ENCODE data around the gene GNPNAT1. TPM values are rescaled to one million over a fixed set of nuclear protein-coding genes. Genes with fewer than 3 reads are reported as not detected.

Gene GNPNAT1
- total RNA-seq: 11.6 TPM
- long read RNA-seq, transcript GNPNAT1-201 (6 exons, 3,860 nt): major isoform, 12 of 21 reads
- long read RNA-seq, partial matches to known transcripts: 0 of 21 reads
- long read RNA-seq, other reads (novel, unspliced or antisense): 8 of 21 reads

DNA sequence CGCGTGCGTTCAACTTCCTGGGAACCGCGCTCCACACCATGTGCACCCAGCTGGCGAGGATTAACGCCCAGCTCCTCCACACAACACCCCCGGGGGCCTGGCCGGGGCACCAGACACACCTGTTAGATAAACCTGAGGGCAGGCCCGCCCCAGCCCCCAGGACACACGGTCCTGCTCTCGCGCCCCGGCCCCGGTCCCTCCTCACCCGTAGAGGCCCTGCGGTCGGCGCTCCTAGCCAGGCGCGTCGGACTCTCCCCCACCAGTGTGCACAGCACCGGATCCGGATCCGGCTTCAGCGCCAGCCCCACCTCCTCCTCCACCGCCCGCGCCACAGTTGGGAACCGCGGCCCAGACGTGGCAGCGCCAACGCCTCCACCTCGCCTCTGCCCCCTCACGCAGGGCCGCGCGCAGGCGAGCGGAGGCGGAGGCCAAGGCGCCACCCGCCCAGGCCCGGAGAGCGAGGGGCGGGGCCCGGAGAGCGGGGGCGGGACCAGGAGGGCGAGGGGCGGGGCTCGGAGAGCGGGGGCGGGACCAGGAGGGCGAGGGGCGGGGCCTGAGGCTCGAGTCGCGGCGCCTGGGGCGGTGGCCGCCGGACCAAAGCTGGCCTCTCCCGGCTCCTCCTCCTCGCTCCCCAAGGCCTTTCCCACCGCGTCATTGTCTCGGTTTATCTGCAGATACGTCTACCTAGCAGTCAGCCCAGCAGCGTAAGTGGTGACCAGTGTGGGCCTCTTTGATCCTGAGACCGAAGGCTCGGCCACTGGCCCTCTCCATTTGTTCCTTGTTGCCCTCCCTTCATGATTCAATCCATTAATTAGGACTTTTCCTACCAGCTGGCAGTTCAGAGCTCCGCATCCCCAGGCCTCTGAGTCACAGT is at the start of gene GNPNAT1:
GNPNAT1 (minus strand) TSS at position 385 of the 874 bp plus-strand sequence. CDS start 6,957 bp downstream, outside the sequence.
- H3K36me3 ChIP-seq: no peaks in the 10 kb centered on the region
- intact Hi-C loops (cut with DNase I): no loop called here
- DNase-seq: peak; percentile 95
- no peaks in the 10 kb centered on the region for H3K27me3 ChIP-seq
- H3K9me3 ChIP-seq: no peaks in the 10 kb centered on the region
- H3K4me3 ChIP-seq: peak within 1 kb of the TSS; percentile 69
- TF ChIP-seq, protein P1, sequence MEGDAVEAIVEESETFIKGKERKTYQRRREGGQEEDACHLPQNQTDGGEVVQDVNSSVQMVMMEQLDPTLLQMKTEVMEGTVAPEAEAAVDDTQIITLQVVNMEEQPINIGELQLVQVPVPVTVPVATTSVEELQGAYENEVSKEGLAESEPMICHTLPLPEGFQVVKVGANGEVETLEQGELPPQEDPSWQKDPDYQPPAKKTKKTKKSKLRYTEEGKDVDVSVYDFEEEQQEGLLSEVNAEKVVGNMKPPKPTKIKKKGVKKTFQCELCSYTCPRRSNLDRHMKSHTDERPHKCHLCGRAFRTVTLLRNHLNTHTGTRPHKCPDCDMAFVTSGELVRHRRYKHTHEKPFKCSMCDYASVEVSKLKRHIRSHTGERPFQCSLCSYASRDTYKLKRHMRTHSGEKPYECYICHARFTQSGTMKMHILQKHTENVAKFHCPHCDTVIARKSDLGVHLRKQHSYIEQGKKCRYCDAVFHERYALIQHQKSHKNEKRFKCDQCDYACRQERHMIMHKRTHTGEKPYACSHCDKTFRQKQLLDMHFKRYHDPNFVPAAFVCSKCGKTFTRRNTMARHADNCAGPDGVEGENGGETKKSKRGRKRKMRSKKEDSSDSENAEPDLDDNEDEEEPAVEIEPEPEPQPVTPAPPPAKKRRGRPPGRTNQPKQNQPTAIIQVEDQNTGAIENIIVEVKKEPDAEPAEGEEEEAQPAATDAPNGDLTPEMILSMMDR (IDR thresholded peaks at IDR 0.05): no peak
- H3K4me1 ChIP-seq: peaks cover 12% of the 10 kb centered on the region
- peak; percentile 98 for ATAC-seq
- peak within 1 kb of the TSS; percentile 91 for H3K27ac ChIP-seq

DNA sequence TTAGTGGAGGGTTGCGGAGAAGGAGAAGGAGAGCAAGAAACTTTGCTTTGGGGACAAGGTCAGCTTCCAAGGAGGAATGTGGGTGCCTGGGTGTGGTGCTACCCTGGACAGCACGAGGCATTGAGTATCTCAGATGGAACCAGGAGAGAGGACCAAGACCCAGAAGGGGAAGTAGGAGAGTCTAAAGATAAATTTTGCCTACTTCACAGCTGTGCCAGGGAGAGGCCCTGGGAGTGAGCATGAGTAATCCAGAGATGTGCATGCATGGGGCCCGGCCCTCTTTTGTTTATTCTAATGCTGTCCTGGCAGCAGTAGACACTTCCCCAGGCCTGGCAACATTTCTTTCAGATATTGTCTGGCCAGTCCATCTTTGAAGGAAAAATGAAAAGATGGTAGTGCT is 49.5 kb upstream of the GNPNAT1 start:
- TF ChIP-seq, protein P1 (IDR thresholded peaks at IDR 0.05): no peak
- Histone ChIP-seq H3K27ac (no peak overlapping the region), H3K4me3 (no peak overlapping the region), H3K27me3 (no peaks in the 10 kb centered on the region), H3K36me3 (no peaks in the 10 kb centered on the region), H3K9me3 (no peaks in the 10 kb centered on the region), H3K4me1 (peaks cover 10% of the 10 kb centered on the region)
- ATAC-seq: peak; percentile 65
- no peak for DNase-seq
- intact Hi-C loops (cut with DNase I): no loop called here

DNA sequence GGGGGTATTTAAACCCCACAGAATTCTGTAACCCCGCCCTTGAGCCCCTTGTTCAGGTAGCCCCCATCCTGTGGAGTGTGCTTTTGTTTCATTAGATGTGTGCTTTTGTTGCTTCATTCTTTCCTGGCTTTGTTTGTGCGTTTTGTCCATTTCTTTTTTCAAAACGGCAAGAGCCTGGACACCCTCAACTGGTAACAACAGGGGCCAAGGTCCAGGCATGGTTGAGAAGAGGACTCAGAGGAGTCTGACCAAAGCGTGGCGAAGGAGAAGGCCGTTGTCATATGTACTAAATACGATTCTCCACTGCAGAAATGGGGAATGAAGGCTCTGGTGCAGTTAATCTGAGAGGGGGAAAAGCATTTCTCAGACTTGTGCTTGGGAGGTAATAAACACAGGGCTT is 46.0 kb upstream of the GNPNAT1 start:
- no peaks in the 10 kb centered on the region for H3K9me3 ChIP-seq
- DNase-seq (no peak), ATAC-seq (no peak)
- no peaks in the 10 kb centered on the region for H3K36me3 ChIP-seq
- no peaks in the 10 kb centered on the region for H3K27me3 ChIP-seq
- H3K4me3 ChIP-seq: no peak overlapping the region
- intact Hi-C loops (cut with DNase I): no loop called here
- TF ChIP-seq, protein P1 (IDR thresholded peaks at IDR 0.05): no peak
- no peaks in the 10 kb centered on the region for H3K4me1 ChIP-seq
- no peak overlapping the region for H3K27ac ChIP-seq

DNA sequence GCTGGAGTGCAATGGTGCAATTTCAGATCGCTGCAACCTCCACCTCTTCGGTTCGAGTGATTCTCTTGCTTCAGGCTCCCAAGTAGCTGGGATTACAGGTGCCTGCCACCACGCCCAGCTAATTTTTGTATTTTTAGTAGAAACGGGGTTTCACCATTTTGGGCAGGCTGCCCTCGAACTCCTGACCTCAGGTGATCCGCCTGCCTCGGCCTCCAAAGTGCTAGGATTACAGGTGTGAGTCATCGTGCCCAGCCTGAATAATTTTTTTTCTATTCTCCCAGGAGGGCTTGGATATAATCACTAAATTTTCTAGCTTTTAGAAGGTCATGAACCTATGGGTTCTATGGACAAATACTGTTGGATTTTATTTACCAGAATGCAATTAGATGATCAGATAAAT is 44.7 kb upstream of the GNPNAT1 start:
- no peaks in the 10 kb centered on the region for H3K4me1 ChIP-seq
- DNase-seq: no peak
- H3K27ac ChIP-seq: no peak overlapping the region
- intact Hi-C loops (cut with DNase I): no loop called here
- TF ChIP-seq, protein P1 (IDR thresholded peaks at IDR 0.05): no peak
- H3K36me3 ChIP-seq: no peaks in the 10 kb centered on the region
- no peak for ATAC-seq
- no peak overlapping the region for H3K4me3 ChIP-seq
- H3K27me3 ChIP-seq: no peaks in the 10 kb centered on the region
- H3K9me3 ChIP-seq: no peaks in the 10 kb centered on the region

DNA sequence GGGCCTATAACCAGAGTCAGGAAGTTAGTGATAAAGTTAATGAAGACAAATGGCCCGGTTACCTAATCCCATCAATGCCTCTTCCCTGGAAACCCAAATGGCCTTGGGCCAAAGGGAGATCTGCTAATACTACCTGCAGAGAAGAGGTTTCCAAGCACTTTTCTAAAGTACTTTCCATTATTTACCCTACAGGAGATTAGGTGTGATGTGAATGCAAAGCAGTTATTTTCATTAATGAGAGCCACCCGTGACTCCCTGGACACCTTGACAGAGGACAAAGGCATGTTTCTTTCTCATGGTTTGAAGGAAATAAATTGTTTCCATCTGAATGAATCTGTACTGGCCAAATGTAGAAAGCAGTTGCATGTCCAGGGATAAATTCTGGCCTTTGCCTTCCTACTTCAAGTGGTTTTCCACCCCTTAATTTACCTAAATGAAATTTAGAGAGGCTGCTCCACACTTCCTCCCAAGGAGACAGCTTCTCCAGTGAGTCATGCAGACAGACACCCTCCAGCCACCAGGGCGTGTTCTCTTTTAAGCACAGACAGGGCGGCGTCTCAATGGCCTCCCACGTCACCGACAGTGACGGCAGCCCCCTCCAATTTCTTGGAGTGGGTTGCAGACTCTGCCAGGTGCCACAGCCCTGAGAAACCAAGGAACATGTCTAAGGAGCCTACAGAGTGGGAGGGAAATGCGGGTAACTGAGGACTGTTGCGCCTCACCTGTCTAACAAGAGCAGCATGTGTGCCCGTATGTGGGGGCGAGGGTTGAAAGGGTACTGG is 43.9 kb upstream of the GNPNAT1 start:
- intact Hi-C loops (cut with DNase I): no loop called here
- ATAC-seq (peak; percentile 70), DNase-seq (no peak)

More for the DNA sequence above, 43.9 kb upstream of the GNPNAT1 start:
- H3K27me3 ChIP-seq: no peaks in the 10 kb centered on the region
- H3K9me3 ChIP-seq: no peaks in the 10 kb centered on the region
- H3K4me3 ChIP-seq: no peak overlapping the region
- no peaks in the 10 kb centered on the region for H3K4me1 ChIP-seq
- no peak overlapping the region for H3K27ac ChIP-seq
- H3K36me3 ChIP-seq: no peaks in the 10 kb centered on the region
- TF ChIP-seq, protein P1 (IDR thresholded peaks at IDR 0.05): no peak

Measured in upper lobe of right lung (tissue), 1 donor.